HL-60/S4 (cell line): ENCODE measurements around the gene NTF4.
"Not testable (repeated sequence)": the region's sequence is repeated elsewhere in the genome, so short reads cannot be mapped to it uniquely, and the experiment has no call there.

Experiments used
- in situ Hi-C: fragments of 300-500 bp; cut with MboI; formaldehyde crosslinking; loops from 2 replicates; pipeline ENCODE4 v1.14.3; 2022; ENCODE audit warnings: low sequenced_read_pairs

The NTF4 gene

DNA sequence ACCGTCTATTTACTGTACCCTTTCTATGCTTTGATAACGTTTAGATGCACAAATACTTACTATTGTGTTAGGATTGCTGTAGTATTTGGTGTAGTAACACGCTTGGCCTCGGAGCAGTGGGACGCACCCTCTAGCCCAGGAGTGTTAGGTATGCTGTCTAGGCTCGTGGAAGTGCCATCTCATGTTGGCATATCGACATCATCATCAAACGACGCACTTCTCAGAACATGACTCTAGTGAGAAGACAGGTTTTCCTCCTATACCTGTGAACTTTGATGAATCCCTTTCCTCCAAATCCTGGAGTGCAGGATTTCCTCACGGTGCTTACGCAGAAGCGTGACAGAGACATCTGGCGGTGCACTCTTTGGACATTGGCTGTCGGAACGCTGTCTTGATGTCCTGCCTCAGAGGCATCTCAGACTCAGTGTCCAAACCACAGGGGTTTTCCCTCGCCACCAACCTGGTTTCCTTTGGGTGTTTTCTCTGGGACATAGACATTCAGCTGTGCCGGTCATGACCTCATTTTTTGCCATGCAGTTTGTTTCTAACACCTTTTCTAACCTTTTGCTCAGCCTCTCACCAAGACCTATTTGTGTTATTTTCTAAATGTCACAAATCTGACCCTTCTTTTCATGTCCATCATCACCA, 26.9 kb upstream of the NTF4 start:
- in situ Hi-C loops, result no loop called here

DNA sequence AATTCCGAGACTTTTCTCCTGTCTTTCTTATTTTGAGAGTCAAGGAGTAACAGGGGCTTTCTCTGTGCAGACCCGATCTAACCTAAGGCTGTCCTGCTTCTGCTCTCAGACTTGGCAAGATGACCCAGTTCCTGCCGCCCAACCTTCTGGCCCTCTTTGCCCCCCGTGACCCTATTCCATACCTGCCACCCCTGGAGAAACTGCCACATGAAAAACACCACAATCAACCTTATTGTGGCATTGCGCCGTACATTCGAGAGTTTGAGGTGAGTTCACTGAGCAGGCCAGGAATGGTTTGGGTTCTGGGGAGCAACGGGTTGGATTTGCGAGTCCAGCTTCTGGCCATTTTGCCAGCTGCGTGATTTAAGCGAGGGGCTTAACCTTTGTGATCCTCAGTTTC, 21.7 kb upstream of the NTF4 start:
- in situ Hi-C loops, result no loop called here

DNA sequence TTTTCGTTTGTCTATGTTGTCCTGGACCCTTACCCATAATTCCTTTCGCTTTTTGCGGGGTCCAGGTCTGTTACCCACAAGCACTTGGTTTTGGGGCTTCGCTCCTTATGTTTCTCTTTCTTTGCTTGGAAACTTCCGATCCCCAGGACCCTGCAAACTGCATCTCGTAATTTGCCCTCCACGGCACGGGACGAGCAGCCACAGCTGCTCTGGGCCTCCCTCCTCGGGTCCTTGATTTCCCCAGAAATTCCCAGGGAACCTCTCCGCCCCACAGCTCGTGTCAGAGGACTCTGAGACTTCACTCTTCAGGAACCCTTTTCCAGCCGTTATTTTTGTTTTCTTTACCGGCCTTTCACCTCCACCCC, 21.2 kb upstream of the NTF4 start:
- in situ Hi-C loops, result no loop called here

DNA sequence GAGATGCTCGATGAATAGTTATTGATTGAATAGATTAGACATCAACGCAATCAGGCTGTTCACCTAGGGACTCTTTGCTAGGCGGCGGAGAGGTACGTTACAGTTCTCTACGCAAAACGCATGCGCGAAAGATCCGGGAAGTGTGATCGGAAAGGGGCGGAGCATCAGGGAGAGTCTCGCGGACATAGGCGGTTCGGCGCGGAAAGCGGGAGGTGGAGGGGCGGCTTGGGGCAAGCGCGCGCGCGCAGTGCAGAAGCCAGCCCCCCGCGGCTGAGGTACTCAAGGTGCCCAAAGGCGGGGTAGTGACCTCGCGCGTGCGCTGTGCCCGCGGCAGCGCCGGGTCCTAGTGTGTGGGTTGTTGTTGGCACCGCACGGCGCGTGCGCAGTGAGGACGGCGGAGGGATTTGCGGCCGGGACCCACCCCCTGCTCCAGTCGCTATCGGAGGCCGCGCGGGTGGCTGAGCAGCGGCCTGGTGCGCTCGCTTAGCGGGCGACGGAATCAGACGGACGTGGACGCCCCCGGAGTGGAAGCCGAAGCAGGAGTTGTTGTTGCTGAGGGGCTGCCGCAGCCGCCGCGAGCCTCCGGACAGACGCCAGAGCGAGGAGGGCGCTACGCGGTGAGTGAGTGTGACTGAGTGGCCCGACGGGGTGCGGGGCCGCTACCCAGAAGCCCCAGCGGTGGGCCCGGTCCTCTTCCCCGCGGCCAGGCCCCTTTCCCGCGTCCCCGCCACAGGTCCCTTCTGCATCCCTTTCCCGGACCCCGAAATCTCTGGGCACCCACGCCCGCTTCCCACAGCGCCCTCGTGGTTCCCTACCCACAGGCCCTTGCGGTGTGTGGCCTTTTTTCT, 20.6 kb upstream of the NTF4 start, which contains the start of gene SNRNP70:
Gene SNRNP70, plus strand, starts transcription at position 432 of the 848 bp plus-strand sequence. CDS start 964 bp downstream, outside the sequence.
- in situ Hi-C loops, result no loop called here

DNA sequence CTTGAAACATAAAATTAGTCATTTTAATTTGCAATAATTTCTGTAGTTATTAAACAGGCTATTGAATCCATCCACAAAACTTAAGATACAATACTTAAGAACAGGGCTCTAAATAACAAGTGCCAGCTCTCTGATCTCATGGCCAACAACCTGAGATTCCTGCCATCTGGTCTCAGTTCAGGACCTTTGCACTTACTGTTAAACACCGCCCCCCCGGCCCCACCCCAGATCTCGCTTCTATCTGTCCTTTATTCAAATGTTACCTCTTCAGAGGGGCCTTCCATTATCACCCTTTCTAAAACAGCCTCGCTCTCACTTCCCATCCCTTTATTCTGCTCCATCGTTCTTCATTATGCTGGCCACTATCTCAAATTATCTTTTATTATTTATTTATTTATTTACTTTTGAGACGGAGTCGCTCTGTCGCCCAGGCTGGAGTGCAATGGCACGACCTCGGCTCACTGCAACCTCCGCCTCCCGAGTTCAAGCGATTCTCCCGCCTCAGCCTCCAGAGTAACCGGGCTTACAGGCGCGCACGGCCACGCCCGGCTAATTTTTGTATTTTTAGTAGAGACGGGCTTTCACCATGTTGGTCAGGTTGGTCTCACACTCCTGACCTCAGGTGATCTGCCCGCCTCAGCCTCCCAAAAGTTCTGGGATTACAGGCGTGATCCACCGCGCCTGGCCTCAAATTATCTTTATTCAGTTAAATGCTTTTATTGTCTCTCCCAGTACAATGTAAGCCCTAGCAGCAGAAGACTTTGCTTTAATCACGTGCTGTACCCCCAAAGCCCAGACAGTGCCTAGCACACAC, 19.8 kb upstream of the NTF4 start:
- in situ Hi-C loops, result no loop called here

DNA sequence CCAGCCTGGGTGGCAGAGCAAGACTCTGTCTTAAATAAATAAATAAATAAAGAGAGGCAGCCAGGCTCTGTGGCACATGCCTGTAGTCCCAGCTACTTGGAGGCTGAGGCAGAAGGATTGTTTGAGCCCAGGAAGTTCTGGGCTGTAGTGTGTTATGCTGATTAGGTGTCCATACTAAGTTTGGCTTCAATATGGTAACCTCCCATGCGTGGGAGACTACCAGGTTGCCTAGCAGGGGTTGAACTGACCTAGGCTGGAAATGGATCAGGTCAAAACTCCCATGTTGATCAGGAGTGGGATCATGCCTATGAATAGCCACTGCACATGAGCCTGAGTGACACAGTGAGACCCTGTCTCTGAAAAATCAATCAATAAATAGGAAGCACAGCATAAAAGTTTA, 16.7 kb upstream of the NTF4 start:
- in situ Hi-C loops, result no loop called here

DNA sequence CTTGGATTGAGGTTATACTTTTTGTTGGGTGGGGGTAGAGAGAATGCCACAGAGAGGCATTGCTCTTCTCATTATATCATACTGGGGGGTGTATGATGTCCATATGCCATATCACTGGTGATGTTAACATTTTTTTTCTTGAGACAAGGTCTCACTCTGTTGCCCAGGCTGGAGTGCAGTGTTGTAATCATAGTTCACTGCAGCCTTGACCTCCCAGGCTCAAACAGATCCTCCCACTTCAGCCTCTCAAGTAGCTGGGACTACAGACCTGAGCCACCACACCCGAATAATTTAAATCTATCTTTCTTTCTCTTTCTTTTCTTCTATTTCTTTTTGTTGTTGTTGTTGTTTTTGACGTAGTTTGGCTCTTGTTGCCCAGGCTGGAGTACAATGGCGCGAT, 15.8 kb upstream of the NTF4 start:
- in situ Hi-C loops, result no loop called here

DNA sequence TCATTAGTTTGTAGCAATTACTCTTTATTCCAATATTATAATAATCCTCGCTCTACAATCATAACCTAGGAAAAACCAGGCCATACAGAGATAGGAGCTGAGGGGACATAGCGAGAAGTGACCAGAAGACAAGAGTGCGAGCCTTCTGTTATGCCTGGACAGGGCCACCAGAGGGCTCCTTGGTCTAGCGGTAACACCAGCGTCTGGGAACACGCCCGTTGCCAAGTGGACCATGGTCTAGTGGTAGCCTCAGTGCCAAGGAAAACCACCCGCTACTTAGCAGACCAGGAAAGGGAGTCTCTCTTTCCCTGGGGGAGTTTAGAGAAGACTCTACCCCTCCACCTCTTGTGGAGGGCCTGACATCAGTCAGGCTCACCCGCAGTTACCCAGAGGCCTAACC, 10.3 kb upstream of the NTF4 start:
- in situ Hi-C loops, result not testable (repeated sequence)

DNA sequence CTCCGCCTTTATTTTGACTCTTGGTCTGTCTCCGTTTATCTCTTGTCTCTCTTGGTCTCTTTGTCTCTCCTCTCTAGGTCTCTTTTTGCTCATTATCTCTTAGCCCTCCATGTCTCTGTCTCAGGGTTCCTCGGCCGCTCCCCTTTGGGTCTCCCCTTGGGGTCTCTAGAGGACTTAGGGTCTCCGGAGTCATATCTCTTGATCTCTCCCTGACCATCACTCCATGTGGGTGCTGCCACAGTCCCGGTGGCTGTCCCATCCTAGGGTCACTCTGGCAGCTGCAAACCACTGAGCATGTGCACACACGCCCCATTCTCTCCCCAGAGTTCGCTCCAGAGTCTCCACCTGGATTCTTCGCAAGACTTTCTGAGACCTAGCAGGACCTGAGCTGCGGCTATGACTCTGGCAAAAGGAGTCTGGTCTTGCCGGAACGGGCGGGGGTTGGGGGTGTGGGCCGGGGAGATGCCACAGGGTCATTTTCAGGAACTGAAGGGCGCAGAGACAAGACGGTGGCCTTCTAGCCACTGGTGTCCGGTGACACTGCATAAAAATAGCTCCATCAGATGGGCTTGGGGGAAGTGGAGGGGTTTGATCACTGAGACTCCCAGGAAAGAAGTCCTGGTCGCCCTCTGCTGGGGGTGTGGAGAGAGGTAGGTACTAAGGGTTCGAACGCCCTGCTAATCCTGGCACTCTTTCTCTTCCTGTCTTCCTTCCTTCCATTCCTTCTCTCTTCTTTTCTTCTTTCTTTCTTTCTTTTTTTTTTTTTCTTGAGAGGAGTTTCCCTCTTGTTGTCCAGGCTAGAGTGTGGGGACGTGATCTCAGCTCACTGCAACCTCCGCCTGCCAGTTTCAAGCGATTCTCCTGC, 9.1 kb upstream of the NTF4 start:
- in situ Hi-C loops, result no loop called here

DNA sequence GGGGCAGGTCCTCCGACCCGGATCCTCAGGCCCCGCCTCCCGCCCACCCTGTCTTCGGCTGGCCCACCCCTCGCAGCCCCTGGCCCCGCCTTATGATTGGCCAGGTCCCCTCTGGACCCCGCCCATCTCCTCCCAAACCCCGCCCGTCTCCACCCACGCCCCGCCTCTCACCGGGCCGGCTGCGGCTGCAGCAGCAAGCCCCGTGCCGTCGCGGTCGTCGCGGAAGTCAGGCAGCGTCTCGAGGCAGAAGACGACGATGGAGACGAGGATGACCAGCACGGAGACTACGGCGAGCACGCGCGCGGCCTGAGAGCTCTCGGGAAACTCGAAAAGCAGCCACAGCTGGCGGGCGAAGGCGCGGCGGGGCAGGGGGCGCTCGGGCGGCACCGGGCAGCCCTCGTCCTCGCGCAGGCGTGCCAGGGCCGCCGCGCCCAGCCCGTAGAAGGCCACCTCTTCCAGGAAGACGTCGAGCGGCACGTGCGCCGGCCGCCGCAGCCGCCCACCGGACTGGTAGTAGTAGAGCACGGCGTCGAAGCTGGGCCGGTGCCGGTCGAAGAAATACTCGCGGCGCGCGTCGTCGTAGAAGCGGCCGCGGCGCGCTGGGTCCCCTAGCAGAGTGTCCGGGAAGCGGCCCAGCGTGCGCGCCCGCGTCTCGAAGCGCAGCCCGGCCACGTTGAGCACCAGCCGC, 7.4 kb upstream of the NTF4 start:
- in situ Hi-C loops, result no loop called here

DNA sequence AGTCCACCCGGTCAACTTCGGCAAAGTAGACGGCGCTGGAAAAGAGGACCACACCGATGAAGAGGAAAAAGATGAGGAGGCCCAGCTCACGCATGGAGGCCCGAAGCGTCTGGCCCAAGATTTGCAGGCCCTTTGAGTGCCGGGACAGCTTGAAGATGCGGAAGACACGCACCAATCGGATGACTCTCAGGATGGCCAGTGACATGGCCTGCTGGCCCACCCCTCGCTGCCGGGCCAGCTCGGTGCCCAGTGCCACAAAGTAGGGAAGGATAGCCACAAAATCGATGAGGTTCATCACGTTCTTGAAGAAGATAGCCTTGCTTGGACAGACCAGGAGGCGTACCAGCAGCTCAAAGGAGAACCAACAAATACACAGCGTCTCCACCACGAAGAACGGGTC, 5.8 kb upstream of the NTF4 start:
- in situ Hi-C loops, result no loop called here

DNA sequence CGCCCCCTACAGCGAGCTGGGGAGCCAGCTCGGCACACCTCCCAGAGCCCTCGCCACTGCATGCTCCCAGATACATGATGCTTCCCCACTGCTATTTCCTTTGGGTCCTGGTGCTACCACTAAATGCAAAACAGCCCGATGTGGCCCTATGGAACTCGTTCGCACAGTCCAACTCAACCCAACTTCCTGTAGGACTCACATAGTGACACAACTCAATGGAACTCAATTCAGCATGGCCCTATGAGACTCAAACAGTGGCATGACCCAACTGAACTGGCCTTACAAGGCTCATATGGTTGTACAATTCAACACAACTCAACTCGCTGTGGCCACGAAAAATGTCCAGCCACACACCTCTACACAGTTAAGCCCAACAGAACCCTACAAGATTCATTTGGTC, 4.4 kb upstream of the NTF4 start:
- in situ Hi-C loops, result no loop called here

DNA sequence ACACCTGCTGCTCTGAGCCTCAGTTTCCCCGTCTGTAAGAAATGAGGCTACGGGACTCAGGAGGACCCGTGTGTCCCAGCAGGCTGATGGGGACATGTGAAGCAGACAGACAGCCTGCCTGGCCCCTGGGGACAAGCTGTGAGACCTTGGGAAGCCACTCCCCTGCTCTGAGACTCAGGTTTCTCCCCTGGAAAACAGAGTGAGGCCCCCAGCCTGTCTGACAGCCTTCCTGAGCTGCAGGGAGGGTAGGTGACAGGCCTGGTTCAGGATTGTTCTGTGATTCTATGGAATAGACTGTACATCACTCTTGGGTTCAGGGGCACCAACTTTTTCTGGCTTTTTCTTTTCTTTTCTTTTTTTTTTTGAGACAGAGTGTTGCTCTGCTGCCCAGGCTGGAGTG, 2.9 kb upstream of the NTF4 start:
- in situ Hi-C loops, result no loop called here

DNA sequence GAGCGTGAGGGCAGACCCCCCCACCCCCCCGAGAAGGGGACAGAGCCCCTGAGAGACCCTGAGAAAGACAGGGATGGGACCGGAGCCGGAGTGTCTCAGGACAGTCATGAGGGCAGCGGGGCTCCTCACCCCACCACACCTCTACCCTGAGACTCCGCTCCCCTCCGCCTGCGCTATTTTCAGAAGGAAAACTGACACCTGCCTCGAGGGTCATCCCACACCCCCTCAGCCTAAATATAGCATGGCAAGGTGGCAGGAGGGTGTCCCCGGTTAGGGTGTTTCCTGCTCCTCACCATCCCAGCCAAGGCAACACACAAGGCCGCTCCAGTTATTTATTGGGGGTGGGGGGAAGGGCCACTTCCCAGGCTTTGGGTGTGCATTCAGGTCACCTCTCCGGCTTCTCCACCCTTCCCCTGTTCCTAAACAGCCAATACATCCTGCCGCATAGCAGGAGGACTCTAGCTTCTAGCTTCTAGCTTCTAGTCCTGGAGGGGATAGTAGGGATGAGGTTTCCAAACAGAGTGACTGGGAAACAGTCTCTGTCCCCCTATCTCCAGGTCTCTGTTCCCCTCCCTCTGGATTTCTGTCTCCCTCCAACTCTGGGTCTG, 1.4 kb upstream of the NTF4 start:
- in situ Hi-C loops, result no loop called here

DNA sequence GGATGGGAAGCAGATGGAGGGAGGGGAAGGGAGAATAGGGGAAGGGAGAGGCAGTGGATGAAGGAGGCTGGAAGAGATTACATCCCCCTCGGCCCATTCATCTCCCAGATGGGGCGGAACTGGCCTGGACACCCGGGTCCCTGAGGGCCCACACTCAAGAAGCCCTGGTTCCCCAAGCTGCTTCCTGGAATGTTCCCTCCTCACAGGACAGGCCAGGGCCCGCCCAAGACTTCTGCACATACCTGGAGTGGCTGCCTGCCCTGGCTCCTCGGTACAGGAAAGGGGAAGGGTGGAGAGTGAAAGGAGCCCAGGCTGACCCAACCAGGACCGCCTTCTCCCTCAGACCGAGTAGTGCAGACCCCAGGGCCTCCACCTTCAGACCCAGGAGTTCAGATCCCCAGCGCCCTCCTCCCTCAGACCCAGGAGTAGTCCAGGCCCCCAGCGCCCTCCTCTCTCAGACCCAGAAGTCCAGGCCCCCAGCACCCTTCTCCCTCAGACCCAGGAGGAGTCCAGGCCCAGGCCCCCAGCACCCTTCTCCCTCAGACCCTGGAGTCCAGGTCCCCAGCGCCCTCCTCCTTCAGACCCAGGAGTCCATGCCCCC, 489 bp downstream of the NTF4 start:
- in situ Hi-C loops, result no loop called here

DNA sequence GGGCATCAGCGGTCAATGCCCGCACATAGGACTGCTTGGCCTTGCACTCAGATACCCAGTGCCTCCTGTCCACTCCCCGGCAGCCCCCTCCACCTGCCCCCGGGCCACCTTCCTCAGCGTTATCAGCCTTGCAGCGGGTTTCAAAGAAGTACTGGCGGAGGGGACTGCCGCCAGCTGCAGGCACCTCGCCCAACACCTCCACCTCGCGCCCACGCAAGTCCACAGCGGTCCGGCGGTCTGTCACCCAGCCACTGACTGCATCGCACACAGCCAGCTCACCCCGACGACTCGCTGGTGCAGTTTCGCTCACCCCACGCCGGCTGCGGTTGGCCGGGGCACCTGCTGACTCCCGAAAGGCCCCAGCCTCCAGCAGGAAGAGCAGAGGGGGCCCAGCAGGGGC, 3.2 kb downstream of the NTF4 start:
- in situ Hi-C loops, result no loop called here

DNA sequence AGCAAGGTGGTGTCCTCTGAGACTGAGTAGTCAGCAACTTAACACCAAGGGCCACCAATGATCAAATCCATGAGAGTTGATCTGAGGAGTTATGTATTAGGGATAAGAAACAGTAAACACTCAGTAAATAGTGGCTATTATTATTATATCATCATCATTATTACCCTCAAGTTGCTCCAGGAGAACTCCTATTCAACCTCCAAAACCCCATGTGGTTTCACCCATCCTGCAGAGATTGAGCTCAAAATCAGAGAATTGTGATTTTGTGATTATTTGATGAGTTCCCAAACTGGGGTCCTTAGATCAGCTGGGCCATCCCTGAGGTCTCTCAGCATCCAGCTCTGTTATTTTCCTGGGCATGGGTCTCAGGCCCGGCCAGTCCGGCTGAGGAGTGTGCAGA, 3.6 kb downstream of the NTF4 start:
- in situ Hi-C loops, result no loop called here

DNA sequence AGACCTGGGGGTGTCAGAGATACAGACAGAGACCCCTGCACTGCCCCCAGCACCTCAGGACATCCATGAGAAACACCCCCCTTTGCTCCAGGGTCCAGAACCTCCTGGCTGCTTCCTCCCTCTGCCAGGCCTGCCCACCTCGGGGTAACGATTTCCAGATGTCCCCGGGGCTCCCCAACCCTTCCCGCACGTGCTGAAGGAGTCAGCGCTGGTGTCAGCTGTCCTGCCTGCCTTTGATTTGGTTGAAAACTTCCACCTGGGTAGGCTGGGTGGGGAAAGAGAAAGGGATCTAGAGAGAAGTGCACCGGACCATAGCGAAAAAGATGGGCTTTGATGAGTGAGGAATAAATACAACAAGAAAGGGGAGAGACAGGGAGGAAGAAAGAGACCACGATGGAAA, 5.6 kb downstream of the NTF4 start:
- in situ Hi-C loops, result no loop called here

DNA sequence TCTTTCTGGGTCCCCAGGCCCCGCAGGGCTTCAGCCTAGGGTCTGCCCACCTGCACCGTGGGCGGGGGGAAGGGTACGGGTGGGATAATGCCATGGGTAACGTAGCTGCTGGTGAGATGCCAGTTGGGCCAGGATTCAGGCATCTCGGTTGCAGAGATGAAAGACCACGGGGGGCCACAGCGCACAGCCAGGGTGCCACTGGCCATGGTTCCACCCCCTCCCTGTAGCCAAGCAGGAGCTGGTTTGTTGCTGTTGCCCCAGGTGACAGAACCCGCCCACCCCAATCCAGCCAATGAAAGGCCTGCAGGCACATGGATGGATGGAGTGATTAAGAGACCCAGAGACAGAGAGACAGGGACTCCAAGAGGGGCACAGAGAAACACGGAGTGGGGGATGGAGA, 6.1 kb downstream of the NTF4 start:
- in situ Hi-C loops, result no loop called here
